ENCODE results near the gene PLXNB1.

PLXNB1 gene

GRCh38 chr3:48369693-48370332 is 60.1 kb downstream of the PLXNB1 start:
- no peak for DNase-seq

GRCh38 chr3:48367201-48367600 is 62.7 kb downstream of the PLXNB1 start:
- no peak for DNase-seq

- no peak for DNase-seq
These were observed 65.0 kb downstream of the PLXNB1 start for GRCh38 chr3:48364840-48365239.

- no peak for DNase-seq
These were observed 68.0 kb downstream of the PLXNB1 start for GRCh38 chr3:48361928-48362327.

- no peak for DNase-seq
These were observed 73.5 kb downstream of the PLXNB1 start for GRCh38 chr3:48356419-48356818.

- DNase-seq: no peak
These were observed 75.9 kb downstream of the PLXNB1 start for GRCh38 chr3:48353987-48354386.

Data from islet precursor cell (in vitro differentiated cells).